ENCODE measurements around the gene KSR1. TPM values are rescaled to one million over a fixed set of nuclear protein-coding genes. Genes with fewer than 3 reads are reported as not detected.
"Not testable (repeated sequence)": the region's sequence is repeated elsewhere in the genome, so short reads cannot be mapped to it uniquely, and the experiment has no call there.

The KSR1 gene
- total RNA-seq, 4 donors from 2014 or later: 26.0 to 37.5 (median 35.0) TPM

DNA sequence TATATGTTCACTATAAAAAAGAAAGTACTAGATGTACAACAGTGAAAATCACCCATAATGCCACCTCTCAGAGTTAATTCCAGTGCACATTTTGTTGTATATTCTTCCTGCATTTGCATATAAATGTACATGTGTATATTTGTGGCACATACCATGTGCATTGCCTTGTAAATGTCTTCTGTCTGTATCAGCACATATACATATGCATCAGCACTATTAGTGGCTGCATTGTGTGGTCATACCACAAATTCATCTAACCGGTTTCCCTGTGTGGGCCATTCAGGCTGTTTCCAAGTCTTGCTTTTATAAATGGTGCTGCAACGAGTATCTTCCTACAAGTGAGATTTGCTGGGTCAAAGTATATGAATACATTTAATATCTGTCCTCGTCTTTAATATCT is 6.5 kb downstream of the KSR1 start:
- no peak for DNase-seq (ENCODE audit: low spot score in 2 of 2)
- intact Hi-C loops (cut with DNase I; ENCODE audit: low total_unique reads): loop anchor here (10.0 kb wide), 2 partner anchors 98 to 132 kb away; no protein-coding TSS in a partner anchor
- no peak overlapping the region for H3K4me3 ChIP-seq (ENCODE audit: low read depth, poor library complexity, severe bottlenecking)
- TF ChIP-seq, protein P1, sequence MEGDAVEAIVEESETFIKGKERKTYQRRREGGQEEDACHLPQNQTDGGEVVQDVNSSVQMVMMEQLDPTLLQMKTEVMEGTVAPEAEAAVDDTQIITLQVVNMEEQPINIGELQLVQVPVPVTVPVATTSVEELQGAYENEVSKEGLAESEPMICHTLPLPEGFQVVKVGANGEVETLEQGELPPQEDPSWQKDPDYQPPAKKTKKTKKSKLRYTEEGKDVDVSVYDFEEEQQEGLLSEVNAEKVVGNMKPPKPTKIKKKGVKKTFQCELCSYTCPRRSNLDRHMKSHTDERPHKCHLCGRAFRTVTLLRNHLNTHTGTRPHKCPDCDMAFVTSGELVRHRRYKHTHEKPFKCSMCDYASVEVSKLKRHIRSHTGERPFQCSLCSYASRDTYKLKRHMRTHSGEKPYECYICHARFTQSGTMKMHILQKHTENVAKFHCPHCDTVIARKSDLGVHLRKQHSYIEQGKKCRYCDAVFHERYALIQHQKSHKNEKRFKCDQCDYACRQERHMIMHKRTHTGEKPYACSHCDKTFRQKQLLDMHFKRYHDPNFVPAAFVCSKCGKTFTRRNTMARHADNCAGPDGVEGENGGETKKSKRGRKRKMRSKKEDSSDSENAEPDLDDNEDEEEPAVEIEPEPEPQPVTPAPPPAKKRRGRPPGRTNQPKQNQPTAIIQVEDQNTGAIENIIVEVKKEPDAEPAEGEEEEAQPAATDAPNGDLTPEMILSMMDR (IDR thresholded peaks at IDR 0.05): no peak
- no peak for TF ChIP-seq POLR2A (IDR thresholded peaks at IDR 0.05)
- WGBS, 2 donors: 90% methylated on average over 3 of the region's 3 CpGs

DNA sequence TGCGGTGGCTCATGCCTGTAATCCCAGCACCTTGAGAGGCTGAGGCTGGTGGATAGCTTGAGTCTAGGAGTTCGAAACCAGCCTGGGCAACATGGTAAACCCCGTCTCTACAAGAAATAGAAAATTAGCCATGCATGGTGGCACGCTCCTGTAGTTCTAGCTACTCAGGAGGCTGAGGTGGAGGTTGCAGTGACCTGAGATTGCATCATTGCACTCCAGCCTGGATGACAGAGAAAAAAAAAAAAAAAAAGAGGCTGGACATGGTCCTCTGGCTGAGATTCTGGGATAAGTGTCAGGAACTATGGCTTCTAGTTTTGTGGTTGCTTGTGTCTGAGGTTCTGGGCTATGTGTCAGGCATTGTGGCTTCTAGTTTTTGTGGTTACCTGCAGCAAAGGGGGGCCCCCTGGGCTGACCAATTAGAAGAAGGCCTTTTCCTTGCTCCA is 7.0 kb downstream of the KSR1 start:
- no peak overlapping the region for H3K4me3 ChIP-seq (ENCODE audit: low read depth, poor library complexity, severe bottlenecking)
- intact Hi-C loops (cut with DNase I; ENCODE audit: low total_unique reads): loop anchor here (10.0 kb wide), 2 partner anchors 98 to 132 kb away; no protein-coding TSS in a partner anchor
- WGBS, 2 donors: 89 to 98% methylated on average over 4 of the region's 4 CpGs
- TF ChIP-seq POLR2A (IDR thresholded peaks at IDR 0.05): no peak
- TF ChIP-seq, protein P1 (IDR thresholded peaks at IDR 0.05): no peak
- no peak for DNase-seq (ENCODE audit: low spot score in 2 of 2)

DNA sequence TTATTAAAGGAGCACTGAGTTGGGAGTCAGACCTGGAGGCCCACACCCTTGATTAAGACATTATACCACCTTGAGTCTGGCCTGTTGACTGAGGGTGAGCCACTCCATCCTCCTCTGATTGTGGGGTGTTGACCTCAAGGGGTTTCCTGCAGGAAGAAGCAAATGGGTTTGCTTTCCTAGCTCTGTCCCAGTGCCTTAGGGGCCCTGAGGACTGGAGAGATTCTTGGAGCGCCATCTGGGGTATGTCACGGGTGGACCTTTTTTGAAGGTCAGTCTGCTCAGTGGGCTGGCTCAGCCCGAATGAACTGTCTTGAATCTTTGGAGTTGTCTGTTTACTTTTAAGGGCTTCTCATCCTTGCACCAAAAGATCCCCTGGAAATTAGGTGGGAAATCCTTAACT is 7.8 kb downstream of the KSR1 start:
- WGBS, 2 donors: 94 to 100% methylated on average over 3 of the region's 3 CpGs
- not testable (repeated sequence) for DNase-seq (ENCODE audit: low spot score in 2 of 2); H3K4me3 ChIP-seq (ENCODE audit: low read depth, poor library complexity, severe bottlenecking)
- intact Hi-C loops (cut with DNase I; ENCODE audit: low total_unique reads): loop anchor here (10.0 kb wide), 2 partner anchors 99 to 131 kb away; no protein-coding TSS in a partner anchor

DNA sequence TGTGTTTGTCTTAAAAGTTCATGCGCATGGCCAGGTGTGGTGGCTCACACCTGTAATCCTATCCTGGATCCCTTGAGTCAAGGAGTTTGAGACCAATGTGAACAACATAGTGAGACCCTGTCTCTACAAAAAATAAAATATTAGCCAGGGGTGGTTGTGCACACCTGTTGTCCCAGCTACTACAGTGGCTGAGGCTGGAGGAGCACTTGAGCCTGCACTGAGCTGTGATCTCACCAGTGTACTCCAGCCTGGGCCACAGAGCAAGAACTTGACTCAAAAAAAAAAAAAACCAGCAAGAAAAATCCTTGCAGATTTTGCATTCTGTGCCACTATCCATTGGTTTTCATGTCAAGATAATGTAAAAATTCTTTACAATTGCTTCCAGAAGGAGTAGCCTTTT is 8.2 kb downstream of the KSR1 start:
- DNase-seq (ENCODE audit: low spot score in 2 of 2): no peak
- 100% methylated on average over 1 of the region's 1 CpG for WGBS, 2 donors
- H3K4me3 ChIP-seq (ENCODE audit: low read depth, poor library complexity, severe bottlenecking): no peak overlapping the region
- no peak for TF ChIP-seq POLR2A (IDR thresholded peaks at IDR 0.05)
- TF ChIP-seq, protein P1 (IDR thresholded peaks at IDR 0.05): no peak
- intact Hi-C loops (cut with DNase I; ENCODE audit: low total_unique reads): loop anchor here (10.0 kb wide), 2 partner anchors 100 to 130 kb away; no protein-coding TSS in a partner anchor

DNA sequence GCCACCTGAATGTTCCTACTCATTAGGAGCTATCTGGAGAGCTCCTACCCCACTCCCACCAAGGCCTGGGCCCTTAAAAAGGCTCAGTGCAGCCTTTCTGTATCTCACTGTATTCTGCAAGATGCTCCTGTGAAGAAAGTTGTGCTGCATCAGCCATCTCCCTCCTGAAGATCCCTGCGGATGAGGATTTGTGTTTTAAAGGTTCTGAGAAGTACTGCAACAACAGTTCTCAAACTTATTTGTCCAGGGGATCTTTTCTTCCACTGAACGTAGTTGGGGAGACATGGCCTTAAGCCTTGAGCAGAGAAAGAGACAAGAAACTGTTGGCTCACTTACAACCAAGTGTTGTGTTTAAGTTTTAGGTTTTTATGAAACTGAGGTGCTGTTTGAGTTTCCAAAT is 9.6 kb downstream of the KSR1 start:
- not testable (repeated sequence) for DNase-seq (ENCODE audit: low spot score in 2 of 2); H3K4me3 ChIP-seq (ENCODE audit: low read depth, poor library complexity, severe bottlenecking)
- WGBS, 2 donors: 88 to 93% methylated on average over 2 of the region's 2 CpGs
- intact Hi-C loops (cut with DNase I; ENCODE audit: low total_unique reads): loop anchor here (10.0 kb wide), 2 partner anchors 101 to 129 kb away; no protein-coding TSS in a partner anchor

DNA sequence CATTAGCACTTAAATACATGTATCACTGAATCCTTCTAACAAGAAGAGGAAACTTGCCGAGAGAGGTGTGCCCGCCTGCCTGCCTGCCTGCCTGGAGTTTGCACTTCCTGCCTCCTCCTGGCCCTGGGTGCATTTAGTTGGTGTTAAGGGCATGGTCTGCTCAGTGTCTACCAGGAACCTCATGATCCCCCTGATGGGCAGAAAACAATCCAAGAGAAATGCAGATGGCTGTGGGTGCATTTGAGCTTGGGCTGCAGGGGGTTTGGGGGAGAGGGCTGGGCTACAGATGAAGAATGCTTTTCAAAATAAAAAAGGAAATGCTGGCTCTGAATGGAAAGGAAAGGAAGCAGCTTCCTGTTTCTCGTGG is 10.1 kb downstream of the KSR1 start:
- DNase-seq (ENCODE audit: low spot score in 2 of 2): no peak
- no peak for TF ChIP-seq POLR2A (IDR thresholded peaks at IDR 0.05)
- TF ChIP-seq, protein P1 (IDR thresholded peaks at IDR 0.05): no peak
- WGBS, 2 donors: 64 to 67% methylated on average over 3 of the region's 3 CpGs
- intact Hi-C loops (cut with DNase I; ENCODE audit: low total_unique reads): loop anchor here (10.0 kb wide), 2 partner anchors 102 to 128 kb away; no protein-coding TSS in a partner anchor
- no peak overlapping the region for H3K4me3 ChIP-seq (ENCODE audit: low read depth, poor library complexity, severe bottlenecking)

DNA sequence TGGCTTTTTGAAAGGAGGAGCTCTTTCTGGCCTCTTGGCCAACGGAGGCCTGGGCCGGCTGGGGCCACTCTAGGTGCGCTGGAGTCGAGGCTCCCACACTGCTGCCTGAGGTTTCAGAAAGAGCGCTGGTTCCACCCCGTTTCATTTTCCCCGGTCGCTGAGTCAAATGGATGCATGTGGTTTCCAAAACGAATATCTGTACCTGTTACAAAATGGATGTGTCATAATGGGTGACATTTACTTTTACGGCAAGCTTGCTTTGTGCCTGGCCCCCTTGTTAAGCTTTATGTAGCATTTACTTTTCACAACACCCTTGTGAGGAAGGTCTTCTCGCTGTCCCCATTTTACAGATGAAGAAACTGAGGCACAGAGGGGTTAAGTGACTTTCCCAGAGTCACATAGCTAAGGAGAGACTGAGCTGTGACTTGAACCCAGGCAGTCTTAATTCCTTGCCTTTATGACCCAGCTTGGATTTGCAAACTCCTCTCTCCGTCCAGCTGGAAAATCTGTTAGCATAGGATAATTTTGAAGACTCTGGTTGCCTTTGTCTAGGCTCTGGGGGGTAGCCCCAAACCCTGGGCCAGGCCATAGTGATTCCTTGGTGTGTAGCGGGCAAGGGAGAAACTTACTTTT is 10.6 kb downstream of the KSR1 start:
- intact Hi-C loops (cut with DNase I; ENCODE audit: low total_unique reads): loop anchor here (10.0 kb wide), 2 partner anchors 102 to 128 kb away; no protein-coding TSS in a partner anchor
- WGBS, 2 donors: 83 to 84% methylated on average over 13 of the region's 13 CpGs
- no peak for DNase-seq (ENCODE audit: low spot score in 2 of 2)
- no peak for TF ChIP-seq POLR2A (IDR thresholded peaks at IDR 0.05)
- TF ChIP-seq, protein P1 (IDR thresholded peaks at IDR 0.05): no peak
- H3K4me3 ChIP-seq (ENCODE audit: low read depth, poor library complexity, severe bottlenecking): no peak overlapping the region
